Ovary (tissue), 3 donors: ENCODE results near the gene C1orf21.

Experiments used
- EP300 ChIP-seq: sonication (generic); formaldehyde crosslinking; IDR thresholded peaks from one replicate; pipeline ENCODE4 v1.6.1; 2017; ENCODE audit warnings: antibody characterized with exemption
- POLR2A ChIP-seq: fragments of 450-650 bp; IDR thresholded peaks from one replicate; pipeline ENCODE4 v1.6.1; 2017; ENCODE audit warnings: antibody characterized with exemption, mild to moderate bottlenecking, moderate library complexity
- TF ChIP-seq, protein P1 (sequence below), 3 donors: fragments of 450-650 bp in 2 of 3; fragments of 200-600 bp in 1 of 3; IDR thresholded peaks; one replicate each; pipeline versions ENCODE4 v1.5.1 to v1.8.0; 2016 to 2022; ENCODE audit warnings: antibody characterized with exemption in 3 of 3, mild to moderate bottlenecking in 1 of 3
- donor health status: DM: no; HTN: no; CAD: no.

DNA sequence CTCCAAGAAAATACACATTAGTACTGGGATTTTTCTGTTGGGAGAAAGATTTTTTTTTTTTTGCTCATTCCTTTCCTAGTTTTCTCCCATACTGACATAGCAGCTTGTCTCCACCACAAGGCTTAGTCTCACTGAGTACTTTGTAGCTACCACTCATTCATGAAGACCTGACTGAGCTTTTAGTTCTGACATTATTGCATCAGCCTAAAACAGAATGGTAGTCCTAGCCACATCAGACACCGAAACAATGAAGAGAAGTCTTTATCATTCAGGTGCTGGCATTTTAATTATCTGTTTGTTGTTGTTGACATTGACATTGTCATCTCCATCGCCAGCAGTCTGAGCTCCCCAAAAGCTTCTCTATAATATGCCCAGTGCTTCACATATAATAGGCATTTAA, 21.1 kb upstream of the C1orf21 start:
- TF ChIP-seq, protein P1, sequence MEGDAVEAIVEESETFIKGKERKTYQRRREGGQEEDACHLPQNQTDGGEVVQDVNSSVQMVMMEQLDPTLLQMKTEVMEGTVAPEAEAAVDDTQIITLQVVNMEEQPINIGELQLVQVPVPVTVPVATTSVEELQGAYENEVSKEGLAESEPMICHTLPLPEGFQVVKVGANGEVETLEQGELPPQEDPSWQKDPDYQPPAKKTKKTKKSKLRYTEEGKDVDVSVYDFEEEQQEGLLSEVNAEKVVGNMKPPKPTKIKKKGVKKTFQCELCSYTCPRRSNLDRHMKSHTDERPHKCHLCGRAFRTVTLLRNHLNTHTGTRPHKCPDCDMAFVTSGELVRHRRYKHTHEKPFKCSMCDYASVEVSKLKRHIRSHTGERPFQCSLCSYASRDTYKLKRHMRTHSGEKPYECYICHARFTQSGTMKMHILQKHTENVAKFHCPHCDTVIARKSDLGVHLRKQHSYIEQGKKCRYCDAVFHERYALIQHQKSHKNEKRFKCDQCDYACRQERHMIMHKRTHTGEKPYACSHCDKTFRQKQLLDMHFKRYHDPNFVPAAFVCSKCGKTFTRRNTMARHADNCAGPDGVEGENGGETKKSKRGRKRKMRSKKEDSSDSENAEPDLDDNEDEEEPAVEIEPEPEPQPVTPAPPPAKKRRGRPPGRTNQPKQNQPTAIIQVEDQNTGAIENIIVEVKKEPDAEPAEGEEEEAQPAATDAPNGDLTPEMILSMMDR (IDR thresholded peaks at IDR 0.05) = no peak
- TF ChIP-seq POLR2A (no peak), EP300 (no peak)
